A172 (cell line): ENCODE measurements around the gene PKN3. TPM values are rescaled to one million over a fixed set of nuclear protein-coding genes. Genes with fewer than 3 reads are reported as not detected.
A peak's percentile ranks its signal among the peaks of the same experiment; 100 is the strongest.

ENCODE experiments used
- DNase-seq: peaks from one replicate; pipeline ENCODE4 v3.0.0-alpha.2; 2015; ENCODE audit warnings: low spot score
- total RNA-seq: library from RNA; depleted of rRNA; stranded (reverse); fragments of >200 nt; shearing (Covaris generic); gene quantifications from 2 replicates; pipeline ENCODE4 v1.2.3, GENCODE V29; 2014

The PKN3 gene
- total RNA-seq, 1 experiment from 2014 or later, result 18.1 TPM

DNA sequence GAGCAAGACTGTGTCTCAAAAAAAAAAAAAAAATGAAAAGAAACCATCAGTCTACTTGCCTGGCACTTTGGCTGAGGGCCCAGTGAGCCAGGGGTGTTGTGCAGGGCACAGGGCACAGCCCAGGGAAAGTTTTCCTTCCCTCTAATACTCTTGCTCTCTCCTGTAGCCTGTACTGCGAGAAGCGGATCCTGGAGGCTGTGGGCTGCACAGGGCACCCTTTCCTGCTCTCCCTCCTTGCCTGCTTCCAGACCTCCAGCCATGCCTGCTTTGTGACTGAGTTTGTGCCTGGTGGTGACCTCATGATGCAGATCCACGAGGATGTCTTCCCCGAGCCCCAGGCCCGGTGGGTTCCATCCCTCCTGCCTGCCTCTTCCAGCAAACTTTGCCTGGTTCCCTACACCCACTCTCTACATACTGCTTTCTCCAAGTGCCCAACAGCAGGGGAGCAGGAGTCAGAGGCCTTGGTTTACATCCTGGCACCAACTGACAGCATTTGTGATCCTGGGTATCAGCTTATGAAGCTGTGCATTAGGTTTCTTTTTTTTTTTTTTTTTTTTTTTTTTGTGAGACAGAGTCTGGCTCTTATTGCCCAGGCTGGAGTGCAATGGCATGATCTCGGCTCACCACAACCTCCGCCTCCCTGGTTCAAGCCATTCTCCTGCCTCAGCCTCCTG lies 14.4 kb downstream of the PKN3 start:
- no peak for DNase-seq

DNA sequence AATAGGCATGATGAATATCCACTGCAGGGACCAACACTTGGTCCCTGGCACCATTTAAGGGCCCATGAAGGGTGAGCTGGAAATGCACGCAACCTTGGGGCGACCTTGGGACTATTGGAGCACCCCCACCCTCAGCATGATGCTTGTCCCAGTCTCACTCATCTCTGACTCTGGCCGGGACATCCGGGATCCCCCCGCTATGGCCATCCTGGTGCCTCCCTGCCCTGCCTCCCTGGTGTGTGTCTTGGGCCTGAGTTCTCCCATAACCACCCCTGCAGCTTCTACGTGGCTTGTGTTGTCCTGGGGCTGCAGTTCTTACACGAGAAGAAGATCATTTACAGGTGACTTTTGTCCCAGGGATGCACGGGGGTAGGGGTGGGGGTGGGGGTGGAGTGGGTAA lies 15.7 kb downstream of the PKN3 start:
- DNase-seq, result no peak

DNA sequence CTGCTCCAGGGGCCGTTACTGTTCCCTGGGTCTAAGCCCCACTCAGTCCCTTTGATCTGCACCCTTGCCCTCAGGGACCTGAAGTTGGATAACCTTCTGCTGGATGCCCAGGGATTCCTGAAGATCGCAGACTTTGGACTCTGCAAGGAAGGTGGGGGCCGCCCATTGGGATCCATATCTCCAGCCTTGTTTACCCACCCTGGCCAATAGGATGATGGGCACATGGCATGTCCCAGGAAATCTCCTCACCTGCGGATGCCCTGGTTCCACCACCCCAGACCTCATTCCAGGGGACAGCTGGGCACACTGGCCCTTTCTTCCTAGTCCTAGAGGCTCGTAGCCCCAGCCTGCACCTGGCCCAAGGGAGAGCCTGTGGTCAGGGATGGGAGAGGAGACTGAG lies 16.2 kb downstream of the PKN3 start:
- DNase-seq, result no peak

DNA sequence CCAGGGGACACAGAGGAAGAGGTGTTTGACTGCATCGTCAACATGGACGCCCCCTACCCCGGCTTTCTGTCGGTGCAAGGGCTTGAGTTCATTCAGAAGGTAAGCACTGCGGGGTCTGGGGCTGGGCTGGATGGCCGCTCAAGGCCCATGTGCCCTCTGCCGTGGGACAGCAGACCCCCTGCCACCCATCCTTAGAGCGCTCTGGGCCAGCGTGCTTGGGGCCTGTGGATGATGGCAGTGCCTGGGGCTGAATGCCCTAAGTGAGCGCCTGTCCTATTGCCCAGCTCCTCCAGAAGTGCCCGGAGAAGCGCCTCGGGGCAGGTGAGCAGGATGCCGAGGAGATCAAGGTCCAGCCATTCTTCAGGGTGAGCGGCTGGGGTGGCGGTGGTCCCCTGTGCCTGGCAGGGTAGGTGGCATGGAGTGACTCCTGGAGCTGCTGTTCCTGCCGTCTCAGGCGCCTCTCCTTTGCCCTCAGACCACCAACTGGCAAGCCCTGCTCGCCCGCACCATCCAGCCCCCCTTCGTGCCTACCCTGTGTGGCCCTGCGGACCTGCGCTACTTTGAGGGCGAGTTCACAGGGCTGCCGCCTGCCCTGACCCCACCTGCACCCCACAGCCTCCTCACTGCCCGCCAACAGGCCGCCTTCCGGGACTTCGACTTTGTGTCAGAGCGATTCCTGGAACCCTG lies 17.8 kb downstream of the PKN3 start:
- DNase-seq, result no peak

DNA sequence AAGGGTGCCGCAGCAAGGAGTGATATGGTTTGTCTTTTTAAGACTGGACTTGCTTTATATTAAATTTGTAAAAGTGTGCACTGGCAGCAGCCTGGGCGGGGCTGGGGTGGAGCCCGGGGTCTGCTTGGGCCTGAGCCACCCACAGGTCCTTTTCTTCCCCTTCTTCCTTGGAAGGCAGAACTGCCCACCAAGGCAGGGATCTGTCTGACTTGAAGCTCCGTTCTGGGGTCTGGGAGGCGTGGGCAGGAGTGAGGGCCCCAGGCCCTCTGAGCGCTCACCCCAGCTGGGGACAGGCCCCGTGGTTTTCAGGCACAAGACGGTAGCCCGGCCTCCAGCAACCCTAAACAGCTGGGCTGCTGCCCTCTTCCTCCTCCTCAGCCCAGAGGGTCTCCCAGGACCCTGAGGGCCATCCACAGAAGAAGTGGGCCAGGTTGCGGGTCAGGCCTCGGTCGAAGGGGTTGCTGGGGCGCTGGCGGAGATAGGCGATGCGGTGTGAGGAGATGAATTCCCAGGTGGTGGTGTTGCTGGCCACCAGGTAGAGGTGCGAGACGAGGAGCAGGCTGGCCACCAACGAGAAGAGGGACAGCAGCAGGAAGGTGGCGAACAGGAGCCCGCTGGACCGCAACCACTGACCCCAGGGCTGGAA lies 18.7 kb downstream of the PKN3 start:
- no peak for DNase-seq

DNA sequence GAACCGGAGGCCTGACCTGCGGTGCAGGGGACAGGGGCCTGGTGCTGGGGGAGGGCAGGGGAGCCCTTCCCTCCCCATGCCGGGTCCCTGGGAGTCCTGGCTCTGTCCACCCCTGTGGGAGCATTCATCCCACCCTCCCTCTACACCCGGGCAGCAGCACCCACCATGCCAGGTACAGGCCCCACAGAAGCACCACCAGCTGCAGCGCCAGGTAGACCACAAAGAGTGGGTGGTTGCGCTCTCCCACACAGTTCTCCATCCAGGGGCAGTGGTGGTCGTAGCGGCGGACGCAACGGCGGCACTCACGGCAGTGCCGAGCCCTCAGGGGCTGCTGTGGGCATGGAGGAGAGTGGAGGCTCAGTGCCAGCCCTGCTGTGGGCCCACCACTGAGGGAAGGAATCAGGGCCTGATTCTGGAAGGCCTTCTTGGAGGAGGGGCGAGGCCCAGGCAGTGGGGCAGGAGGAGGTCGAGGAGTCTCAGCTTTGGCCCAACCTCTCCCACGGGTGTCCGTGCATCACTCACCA lies 19.2 kb downstream of the PKN3 start:
- no peak for DNase-seq

DNA sequence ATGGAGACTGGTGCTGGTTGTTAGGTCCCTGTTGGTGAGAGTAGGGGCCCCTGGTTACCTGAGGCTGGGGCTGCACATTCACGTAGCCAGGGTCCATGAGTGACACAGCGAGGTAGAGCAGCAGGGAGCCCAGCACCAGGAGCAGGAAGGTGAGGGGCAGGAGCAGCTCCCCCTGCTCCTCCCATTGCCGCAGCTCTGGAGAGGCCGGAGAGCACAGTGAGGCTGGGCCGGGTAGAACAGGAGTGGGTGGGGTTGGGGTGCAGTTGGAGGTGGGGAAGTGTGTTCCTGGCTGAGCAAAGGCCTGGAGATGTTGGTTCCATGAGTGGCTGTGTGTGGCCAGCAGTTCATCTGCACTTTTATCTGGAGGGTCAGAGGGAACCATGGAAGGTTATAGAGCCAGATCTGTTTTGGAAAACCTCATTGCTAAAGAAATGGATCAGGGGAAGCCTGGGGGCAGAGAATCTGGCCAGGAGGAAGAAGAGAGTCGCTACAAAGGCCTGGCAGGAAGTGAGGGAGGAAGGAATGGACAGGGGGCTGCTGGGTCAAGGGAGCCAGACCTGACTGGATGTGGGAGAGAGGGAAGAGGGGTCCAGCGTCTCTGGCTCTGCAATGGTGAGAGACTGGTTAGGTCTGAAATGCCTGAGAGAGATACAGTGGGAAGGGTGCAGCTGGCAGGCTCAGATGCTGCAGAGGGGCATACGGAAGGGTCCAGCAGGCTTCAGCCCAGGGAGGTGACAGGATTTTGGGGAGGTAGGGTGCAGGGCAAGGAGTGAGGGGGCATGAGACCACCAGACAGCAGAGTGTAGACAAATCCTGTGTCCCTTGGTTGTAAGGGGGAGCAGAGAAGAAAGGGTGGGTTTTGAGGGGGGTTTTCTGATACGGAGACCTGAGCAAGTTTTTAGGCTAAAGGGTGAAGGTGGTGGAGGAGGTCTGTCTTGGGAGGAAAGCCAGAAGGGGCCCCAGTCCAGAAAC lies 20.4 kb downstream of the PKN3 start:
- no peak for DNase-seq

DNA sequence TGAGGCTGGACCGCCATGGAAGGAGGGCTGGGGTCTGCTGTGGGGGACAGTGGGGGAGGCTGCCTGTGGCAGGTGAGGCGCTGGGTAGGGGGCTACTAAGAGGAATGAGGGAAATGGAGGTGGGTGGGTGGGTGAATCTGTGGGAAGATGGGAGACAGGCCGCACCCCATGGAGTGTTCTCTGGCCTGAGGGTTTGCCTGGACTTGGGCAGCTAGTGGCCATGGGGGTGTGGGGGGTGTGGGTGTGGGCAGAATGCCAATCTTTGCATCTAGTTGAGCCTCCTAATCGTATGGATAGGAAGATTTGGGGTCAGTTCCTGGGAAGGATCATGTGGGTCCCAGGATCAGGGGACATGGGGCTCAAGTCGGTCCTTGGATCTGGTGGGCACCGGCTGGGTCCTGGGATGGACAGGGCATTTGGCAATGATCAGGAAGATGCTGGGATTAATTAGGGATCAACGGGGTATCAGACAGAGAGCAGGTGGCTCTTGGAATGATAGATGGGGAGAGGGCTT lies 21.1 kb downstream of the PKN3 start:
- peak; percentile 35 for DNase-seq

DNA sequence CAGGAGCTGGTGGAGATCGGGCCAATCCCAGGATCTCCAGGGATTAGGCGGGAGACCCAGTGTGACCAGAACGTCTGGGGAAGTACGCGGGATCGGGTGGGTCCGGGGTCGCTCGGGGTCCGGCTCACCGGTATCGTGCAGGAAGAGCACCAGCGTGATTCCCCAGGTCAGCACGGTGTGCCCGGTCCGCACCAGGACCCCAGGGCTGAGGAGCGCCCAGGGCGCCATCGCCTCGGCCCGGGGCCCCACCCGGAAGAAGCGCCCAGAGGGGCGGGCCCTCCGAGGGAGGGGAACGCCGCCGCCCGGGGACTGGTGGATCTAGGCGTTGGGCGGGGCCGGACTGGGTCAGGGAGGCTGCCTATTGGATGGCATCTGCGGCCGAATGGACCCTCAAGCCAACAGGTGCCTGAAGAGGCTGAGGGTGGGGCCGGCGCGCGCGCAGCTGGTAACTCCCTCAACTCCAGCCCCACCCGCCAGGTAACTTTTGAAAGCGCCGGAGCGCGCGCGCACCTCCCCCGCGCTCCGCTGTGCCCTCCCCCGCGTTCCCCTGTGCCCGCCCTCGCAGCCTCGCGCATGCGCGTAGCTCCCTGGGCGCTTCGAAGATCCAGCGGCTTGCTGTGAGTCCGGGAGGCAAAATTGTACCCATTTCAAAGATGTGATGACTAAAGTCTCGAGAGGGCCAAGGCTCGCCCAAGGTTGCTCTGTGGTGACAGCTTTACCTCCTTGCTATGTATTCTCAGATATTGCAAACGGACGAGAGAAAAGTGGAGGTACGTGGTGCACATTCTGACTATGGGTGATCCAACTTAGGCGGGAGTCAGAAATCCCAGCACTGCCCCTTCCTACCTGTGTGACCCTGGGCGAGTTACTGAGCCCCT lies 21.8 kb downstream of the PKN3 start, which contains the start of gene ZDHHC12:
Gene ZDHHC12, minus strand, starts transcription at position 262 of the 878 bp plus-strand sequence. Its CDS starts 34 bp downstream, at position 228.
- peak; percentile 100 for DNase-seq

DNA sequence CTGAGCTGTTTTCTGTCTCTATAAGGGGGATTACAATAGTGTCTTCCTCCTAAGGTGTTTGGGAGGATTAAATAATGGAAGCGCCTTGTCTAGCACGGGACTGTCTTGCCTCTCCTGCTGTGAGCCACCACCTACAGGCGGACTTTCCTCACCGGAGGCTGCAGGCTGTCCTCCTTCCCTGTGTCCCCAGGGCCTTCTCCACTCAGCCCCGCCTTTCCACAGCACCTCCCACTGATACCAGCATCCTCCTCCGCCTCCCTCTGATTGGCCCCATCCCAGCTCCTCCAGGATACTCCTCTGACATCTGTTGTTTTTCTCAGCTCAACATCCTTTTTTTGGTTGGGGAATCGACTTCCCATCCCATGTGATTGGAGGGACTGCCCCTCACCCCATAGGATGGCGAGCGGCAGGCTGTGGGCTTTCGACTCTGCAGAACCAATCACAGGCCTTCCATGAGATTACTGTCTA lies 22.5 kb downstream of the PKN3 start:
- peak; percentile 94 for DNase-seq

DNA sequence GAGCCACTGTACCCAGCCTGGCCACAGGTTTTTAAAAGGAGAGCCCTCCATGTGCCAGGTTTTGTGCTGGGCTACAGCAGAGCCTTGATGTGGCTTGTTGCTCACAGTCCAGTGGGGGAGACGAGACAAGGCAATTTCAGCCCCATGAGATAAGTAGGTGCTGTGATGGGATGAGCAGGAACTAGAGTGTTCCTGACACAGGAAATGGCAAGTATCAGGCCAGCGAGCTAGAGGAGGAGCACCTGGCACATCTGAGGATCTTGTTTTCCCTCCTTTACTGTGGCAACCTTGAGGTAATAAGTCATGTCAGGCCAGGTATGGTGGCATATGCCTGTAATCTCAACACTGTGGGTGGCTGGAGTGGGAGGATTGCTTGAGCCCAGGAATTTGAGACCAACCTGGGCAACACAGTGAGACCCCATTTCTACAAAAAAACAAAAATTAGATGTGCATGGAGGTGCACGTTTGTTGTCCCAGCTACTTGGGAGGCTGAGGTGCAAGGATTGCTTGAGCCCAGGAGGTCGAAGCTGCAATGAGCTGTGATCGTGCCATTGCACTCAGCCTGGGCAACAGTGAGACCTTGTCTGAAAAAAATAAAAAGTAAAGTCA lies 25.4 kb downstream of the PKN3 start:
- no peak for DNase-seq

DNA sequence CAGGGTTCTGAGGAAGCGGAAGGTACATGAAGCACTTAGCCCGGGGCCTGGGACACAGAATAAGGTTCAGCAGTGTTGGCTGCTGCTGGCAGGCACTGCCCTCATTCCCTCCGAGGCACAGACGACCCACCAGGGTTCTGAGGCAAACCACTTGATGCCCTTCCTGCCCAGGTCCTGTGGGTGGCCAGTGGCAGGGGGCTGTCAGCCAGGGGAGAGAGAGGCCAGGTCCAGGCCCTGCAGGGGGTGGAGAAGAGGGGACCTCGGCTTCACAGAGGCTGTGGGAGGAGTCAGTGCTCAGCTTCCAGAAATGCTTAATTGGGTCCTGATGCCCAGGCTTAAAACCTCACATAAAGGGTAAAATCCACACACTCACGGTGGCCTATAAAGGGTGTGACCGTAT lies 26.0 kb downstream of the PKN3 start:
- no peak for DNase-seq

DNA sequence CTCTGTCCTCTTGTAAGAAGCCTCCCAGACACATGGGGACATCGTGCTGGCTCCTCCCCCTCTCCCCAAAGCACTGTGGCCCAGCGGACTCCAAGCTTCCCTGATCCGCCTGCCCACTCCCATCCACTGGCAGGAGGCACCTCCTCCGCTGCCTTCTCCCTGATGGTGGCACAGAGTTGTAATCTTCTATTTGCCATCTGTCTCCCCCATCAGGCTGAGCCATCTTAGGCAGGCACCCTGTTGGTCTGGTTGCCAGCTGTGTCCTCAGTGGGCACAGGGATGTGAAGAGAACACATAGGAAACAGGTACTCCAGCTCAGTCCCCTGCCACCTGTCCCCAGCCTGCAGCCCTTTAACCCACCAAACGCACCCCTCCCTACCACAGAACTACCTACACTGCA lies 27.0 kb downstream of the PKN3 start:
- DNase-seq, result no peak

DNA sequence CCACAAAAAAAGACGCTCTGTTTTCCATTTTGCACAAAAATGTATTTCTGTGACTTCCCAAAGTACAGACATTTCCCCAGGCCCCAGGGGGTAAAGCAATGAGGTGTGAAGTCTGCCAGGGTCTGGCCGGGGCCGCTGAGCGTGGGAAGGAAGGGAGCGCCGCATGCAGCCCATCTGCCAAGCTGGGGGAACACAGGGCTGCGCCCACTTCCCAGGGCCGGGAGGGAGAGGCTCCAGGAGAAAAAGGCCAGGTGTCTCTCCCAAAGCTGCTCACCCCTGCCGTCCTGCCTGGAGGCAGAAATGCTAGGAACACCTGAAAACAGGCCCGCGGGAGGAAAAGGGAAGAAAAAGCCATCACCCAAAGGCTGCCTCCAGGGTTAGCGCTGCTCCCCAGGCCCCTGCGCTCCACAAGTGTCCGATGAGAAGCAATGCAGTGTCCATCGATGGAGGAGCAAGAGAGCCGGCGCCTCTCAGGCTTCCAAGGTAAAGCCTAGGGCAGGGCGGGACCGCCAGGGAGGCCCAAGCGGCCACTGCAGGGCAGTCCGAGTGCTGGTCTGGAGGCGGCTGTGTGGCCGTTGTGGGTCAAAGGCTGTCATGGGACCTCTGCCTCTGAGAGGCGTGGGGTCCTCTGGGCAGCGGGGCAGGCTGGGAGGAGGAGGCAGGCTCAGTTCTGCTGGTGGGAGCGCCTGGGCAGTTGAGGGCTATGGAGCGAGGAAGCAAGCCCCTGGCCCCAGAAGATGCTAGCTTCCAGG lies 27.6 kb downstream of the PKN3 start:
- no peak for DNase-seq

DNA sequence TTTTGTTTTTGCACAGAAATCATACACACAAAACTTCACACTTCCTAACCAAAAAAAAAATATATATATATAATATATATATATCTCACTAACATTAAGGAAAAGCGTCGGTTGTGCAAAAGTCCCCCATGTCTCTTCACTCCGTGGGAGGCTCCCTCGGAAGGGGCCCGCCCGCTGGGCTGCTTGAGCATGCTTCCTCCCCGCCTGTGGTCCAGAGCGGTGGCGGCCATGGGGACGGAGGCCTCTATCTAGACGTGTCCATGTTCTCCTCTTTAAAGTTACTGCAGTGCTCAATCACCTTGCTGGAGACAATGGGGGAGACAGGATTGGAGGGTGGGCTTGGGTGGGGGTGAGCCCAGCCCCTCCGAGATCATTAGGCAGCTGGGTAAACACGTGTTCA lies 28.8 kb downstream of the PKN3 start:
- no peak for DNase-seq

DNA sequence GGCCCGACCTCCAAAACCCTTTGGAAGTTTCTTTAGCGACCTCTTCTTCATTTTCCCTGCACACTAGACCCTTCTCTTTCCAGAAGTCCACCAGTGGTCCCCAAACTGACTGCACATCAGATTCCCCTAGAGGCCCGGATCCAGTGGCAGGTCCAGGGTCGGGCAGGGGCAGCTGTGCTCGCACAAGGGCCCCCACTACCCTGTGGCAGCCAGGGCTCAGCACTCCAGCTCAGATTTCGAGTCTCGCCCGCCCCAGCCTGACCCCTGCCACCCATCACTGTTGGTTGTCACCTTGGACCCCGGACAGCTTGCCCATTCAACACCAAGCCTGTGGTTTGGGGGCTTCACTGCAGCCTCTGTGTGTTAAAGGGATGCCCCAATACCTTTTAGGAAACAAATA lies 29.4 kb downstream of the PKN3 start:
- DNase-seq, result no peak

DNA sequence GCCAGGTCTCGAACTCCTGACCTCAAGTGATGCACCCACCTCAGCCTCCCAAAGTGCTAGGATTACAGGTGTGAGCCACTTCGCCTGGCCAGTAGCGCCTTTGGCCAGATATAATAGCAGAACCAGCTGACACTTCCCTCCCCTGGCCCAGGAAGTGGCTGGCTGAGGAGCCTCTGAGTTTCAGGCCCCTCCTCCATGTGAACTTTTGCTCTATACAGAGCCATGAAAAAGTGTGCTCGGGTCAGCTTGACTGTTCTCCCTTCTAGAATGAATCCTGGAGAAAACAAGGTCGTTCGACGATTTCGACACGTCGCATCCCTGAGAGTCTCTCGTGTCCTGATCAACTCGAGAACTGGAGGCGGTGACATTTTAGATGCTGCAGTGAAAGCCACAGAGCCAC lies 30.3 kb downstream of the PKN3 start:
- DNase-seq, result no peak

DNA sequence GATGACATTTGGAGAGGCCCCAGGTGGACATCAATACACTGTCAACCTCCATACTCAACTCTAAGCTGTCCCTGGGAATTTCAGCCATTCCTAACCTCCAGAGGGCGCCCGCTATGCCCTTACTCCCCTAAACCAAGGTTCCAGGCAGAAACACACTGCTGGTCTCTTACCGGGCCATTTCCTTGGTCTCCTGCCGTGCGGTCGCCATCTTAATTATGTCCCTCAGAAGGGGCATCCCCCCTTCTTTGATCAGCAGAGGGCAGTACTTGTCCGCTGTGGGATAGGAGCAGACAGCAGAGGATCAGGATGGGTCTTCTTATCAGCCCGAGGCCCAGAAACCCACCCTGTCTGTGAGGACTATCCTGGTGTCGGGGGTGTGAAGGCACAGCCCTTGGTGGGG lies 31.0 kb downstream of the PKN3 start:
- peak; percentile 91 for DNase-seq

DNA sequence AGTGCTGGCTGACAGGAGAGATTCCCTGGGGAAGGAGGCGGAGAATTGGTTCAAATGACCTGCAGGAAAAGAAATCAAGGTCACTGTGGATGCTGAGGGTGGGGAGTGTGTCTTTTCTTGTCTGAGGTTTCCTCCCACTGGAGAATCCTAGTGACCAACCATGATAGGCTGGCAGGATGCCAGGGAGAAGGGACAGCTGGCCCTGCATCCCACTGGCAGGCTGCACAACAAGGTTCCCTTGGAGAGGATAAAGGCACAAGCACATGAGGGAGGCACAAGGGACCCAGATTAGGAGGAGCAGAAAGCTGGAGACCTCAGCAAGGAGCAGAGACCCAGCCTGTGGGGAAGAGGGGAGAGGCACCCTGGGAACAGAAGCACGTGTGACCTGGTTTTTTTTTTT lies 33.1 kb downstream of the PKN3 start:
- no peak for DNase-seq
